Spinal cord (tissue), 10 donors: ENCODE data around the gene INPP5E. TPM values are rescaled to one million over a fixed set of nuclear protein-coding genes. Genes with fewer than 3 reads are reported as not detected.

Source experiments
- DNase-seq, 6 donors: peaks; one replicate each; pipeline versions ENCODE4 v3.0.0 to v3.0.0-alpha.2; 2013 to 2015; ENCODE audit warnings: low spot score in 6 of 6, low read depth in 4 of 6
- H3K27ac ChIP-seq: one replicate; pipeline ENCODE4 v1.5.1; 2013; ENCODE audit warnings: low read depth, low read length, control low read depth
- H3K27me3 ChIP-seq: one replicate; pipeline ENCODE4 v1.6.1; 2013; ENCODE audit warnings: low read length; ENCODE audit not compliant: control insufficient read depth, insufficient read depth
- H3K36me3 ChIP-seq: one replicate; pipeline ENCODE4 v1.6.1; 2013; ENCODE audit warnings: low read length; ENCODE audit not compliant: control insufficient read depth, insufficient read depth
- H3K4me1 ChIP-seq: one replicate; pipeline ENCODE4 v1.6.1; 2013; ENCODE audit warnings: low read length; ENCODE audit not compliant: control insufficient read depth, insufficient read depth
- H3K4me3 ChIP-seq: one replicate; pipeline ENCODE4 v1.5.1; 2013; ENCODE audit warnings: low read depth, low read length, control low read depth
- H3K9me3 ChIP-seq: one replicate; pipeline ENCODE4 v1.6.1; 2013; ENCODE audit warnings: low read length; ENCODE audit not compliant: control insufficient read depth, insufficient read depth
- whole genome bisulfite sequencing: methylation state at CpG from one replicate; pipeline ENCODE4 v1.1.5; 2013; ENCODE audit warnings: missing lambda C conversion rate; ENCODE audit not compliant: insufficient coverage; 5-methylcytosine and 5-hydroxymethylcytosine counted together
- polyA plus RNA-seq, 2 donors: library from polyadenylated mRNA; unstranded; fragments of 120-200 nt; gene quantifications; one replicate each; pipeline ENCODE4 v1.2.1, GENCODE V29; 2013; ENCODE audit not compliant: insufficient read length in 2 of 2
- total RNA-seq, 2 donors: library from RNA; depleted of rRNA in 1 of 2; stranded (reverse); fragments of 120-200 nt in 1 of 2; fragments of >200 nt in 1 of 2; gene quantifications; one replicate each; pipeline versions ENCODE4 v1.2.3 to v1.2.4, GENCODE V29; 2013 to 2014
- donor health status: healthy.

The INPP5E gene
- total and polyA plus RNA-seq, 4 donors, result 7.7 to 33.5 (median 23.3) TPM

- H3K4me1 ChIP-seq, result no peaks in the 10 kb centered on the region
- no peak overlapping the region for H3K27ac ChIP-seq
- H3K9me3 ChIP-seq, result no peaks in the 10 kb centered on the region
- H3K27me3 ChIP-seq, result no peaks in the 10 kb centered on the region
- H3K36me3 ChIP-seq, result peaks cover 90% of the 10 kb centered on the region
- no peak for DNase-seq
- WGBS, result 93% methylated on average over 26 of the region's 26 CpGs
- no peak overlapping the region for H3K4me3 ChIP-seq
Measured at GRCh38 chr9:136422876-136423275, 16.8 kb downstream of the INPP5E start.

- H3K4me3 ChIP-seq, result no peak overlapping the region
- 89% methylated on average over 20 of the region's 21 CpGs for whole genome bisulfite sequencing
- no peaks in the 10 kb centered on the region for H3K9me3 ChIP-seq
- DNase-seq, result no peak
- H3K36me3 ChIP-seq, result peaks cover 97% of the 10 kb centered on the region
- H3K4me1 ChIP-seq, result no peaks in the 10 kb centered on the region
- no peak overlapping the region for H3K27ac ChIP-seq
- H3K27me3 ChIP-seq, result no peaks in the 10 kb centered on the region
Measured at GRCh38 chr9:136421791-136422190, 17.9 kb downstream of the INPP5E start.

- 97% methylated on average over 10 of the region's 12 CpGs for WGBS
- H3K36me3 ChIP-seq, result peaks cover 99% of the 10 kb centered on the region
Measured at GRCh38 chr9:136419092-136419420, 20.6 kb downstream of the INPP5E start.

GRCh38 chr9:136418182-136419091, 21.2 kb downstream of the INPP5E start:
- H3K9me3 ChIP-seq, result no peaks in the 10 kb centered on the region
- H3K27me3 ChIP-seq, result no peaks in the 10 kb centered on the region
- H3K36me3 ChIP-seq, result peaks cover 99% of the 10 kb centered on the region
- no peak for DNase-seq
- H3K4me1 ChIP-seq, result peaks cover 5% of the 10 kb centered on the region
- H3K27ac ChIP-seq, result no peak overlapping the region
- WGBS, result 94% methylated on average over 48 of the region's 48 CpGs
- H3K4me3 ChIP-seq, result no peak overlapping the region

More at GRCh38 chr9:136419092-136419420, 20.6 kb downstream of the INPP5E start:
- DNase-seq, result no peak
- H3K27me3 ChIP-seq, result no peaks in the 10 kb centered on the region
- H3K4me3 ChIP-seq, result no peak overlapping the region
- no peak overlapping the region for H3K27ac ChIP-seq
- H3K4me1 ChIP-seq, result no peaks in the 10 kb centered on the region
- H3K9me3 ChIP-seq, result no peaks in the 10 kb centered on the region

- WGBS, result 97% methylated on average over 19 of the region's 19 CpGs
- Histone ChIP-seq H3K4me1 (peaks cover 12% of the 10 kb centered on the region), H3K27ac (no peak overlapping the region), H3K27me3 (no peaks in the 10 kb centered on the region), H3K4me3 (no peak overlapping the region), H3K9me3 (no peaks in the 10 kb centered on the region), H3K36me3 (peaks cover 91% of the 10 kb centered on the region)
- no peak for DNase-seq
Measured at GRCh38 chr9:136416914-136417313, 22.7 kb downstream of the INPP5E start.

- peaks cover 16% of the 10 kb centered on the region for H3K4me1 ChIP-seq
- DNase-seq, result no peak
- no peaks in the 10 kb centered on the region for H3K27me3 ChIP-seq
- no peak overlapping the region for H3K4me3 ChIP-seq
- H3K9me3 ChIP-seq, result no peaks in the 10 kb centered on the region
- no peak overlapping the region for H3K27ac ChIP-seq
- 100% methylated on average over 7 of the region's 8 CpGs for WGBS
- H3K36me3 ChIP-seq, result peaks cover 86% of the 10 kb centered on the region
Measured at GRCh38 chr9:136416427-136416826, 23.2 kb downstream of the INPP5E start.

GRCh38 chr9:136412962-136413361, 26.7 kb downstream of the INPP5E start:
- Histone ChIP-seq H3K36me3 (peaks cover 60% of the 10 kb centered on the region), H3K9me3 (no peaks in the 10 kb centered on the region), H3K27ac (no peak overlapping the region), H3K4me1 (peaks cover 40% of the 10 kb centered on the region), H3K27me3 (no peaks in the 10 kb centered on the region), H3K4me3 (no peak overlapping the region)
- WGBS, result 37% methylated on average over 9 of the region's 9 CpGs
- peak in 3 of 6 donors; percentile 23 to 70 (median 54) for DNase-seq

- WGBS, result 66% methylated on average over 4 of the region's 4 CpGs
- peaks cover 40% of the 10 kb centered on the region for H3K4me1 ChIP-seq
- no peaks in the 10 kb centered on the region for H3K27me3 ChIP-seq
- no peak overlapping the region for H3K27ac ChIP-seq
- H3K36me3 ChIP-seq, result peaks cover 59% of the 10 kb centered on the region
- peak overlapping the region; percentile 95 for H3K4me3 ChIP-seq
- H3K9me3 ChIP-seq, result no peaks in the 10 kb centered on the region
- DNase-seq, result no peak
Measured at GRCh38 chr9:136411378-136411777, 28.3 kb downstream of the INPP5E start.

- peaks cover 40% of the 10 kb centered on the region for H3K4me1 ChIP-seq
- peak within 1 kb of the TSS; percentile 95 for H3K4me3 ChIP-seq
- H3K9me3 ChIP-seq, result no peaks in the 10 kb centered on the region
- DNase-seq, result peak; percentile 64 to 97 (median 84)
- WGBS, result under 1% methylated on average over 80 of the region's 83 CpGs
- peaks cover 59% of the 10 kb centered on the region for H3K36me3 ChIP-seq
- H3K27me3 ChIP-seq, result no peaks in the 10 kb centered on the region
- H3K27ac ChIP-seq, result peak within 1 kb of the TSS; percentile 69
Measured at GRCh38 chr9:136410500-136411287, 29.0 kb downstream of the INPP5E start, which contains the start of the genes ENTR1 and PMPCA. Gene ENTR1, minus strand, starts transcription at chr9:136410614. Its CDS starts 217 bp downstream, at chr9:136410397. Gene PMPCA, plus strand, starts transcription at chr9:136410658. Its CDS starts 11 bp downstream, at chr9:136410669.
